Central memory CD4-positive, alpha-beta T cell (primary cell): ENCODE data around the gene ABHD10.
A peak's percentile ranks its signal among the peaks of the same experiment; 100 is the strongest.

ENCODE experiments used
- DNase-seq: peaks from one replicate; pipeline ENCODE4 v3.0.0; 2022

The ABHD10 gene

DNA sequence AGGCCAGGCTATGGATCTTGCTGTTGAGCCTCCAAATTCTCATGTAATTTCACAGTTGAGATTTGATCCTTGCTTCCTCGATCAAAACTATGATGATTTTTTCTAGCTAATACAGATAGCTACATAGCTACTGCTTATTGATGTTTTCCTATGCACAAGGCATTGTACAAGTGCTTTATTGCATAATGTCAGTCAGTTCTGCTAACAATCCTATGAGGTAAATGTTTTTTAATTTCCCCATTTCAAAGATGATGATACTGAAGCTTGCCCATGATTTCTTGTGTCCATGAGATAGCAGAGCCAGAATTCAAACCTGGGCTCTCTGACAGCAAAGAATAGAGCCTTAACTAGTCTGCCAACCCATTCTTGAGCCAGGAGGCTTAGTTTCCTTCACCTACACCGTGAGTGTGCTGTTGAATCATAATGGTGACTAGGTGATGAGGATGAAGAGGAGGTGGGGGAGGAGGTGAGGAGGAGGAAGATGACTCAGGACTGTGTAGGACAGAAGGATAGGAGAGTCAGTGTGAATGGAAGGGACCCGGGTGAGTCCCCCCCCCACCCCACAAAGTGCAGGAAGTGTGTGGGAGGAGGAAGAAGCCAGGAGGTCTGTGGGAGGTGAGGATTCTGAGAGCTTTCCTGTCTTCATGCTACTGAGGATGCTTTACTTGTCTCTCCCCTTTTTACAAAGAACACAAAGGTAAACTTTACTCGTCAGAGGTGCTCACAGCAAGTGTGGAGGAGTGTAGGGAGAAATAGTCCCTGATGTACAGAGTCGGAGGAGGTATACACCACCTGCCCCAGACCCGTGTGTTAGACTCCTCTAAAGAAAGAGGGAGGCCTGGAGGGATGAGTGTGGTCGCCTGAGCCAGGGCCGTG, 23.5 kb downstream of the ABHD10 start:
- peak; percentile 5 for DNase-seq

DNA sequence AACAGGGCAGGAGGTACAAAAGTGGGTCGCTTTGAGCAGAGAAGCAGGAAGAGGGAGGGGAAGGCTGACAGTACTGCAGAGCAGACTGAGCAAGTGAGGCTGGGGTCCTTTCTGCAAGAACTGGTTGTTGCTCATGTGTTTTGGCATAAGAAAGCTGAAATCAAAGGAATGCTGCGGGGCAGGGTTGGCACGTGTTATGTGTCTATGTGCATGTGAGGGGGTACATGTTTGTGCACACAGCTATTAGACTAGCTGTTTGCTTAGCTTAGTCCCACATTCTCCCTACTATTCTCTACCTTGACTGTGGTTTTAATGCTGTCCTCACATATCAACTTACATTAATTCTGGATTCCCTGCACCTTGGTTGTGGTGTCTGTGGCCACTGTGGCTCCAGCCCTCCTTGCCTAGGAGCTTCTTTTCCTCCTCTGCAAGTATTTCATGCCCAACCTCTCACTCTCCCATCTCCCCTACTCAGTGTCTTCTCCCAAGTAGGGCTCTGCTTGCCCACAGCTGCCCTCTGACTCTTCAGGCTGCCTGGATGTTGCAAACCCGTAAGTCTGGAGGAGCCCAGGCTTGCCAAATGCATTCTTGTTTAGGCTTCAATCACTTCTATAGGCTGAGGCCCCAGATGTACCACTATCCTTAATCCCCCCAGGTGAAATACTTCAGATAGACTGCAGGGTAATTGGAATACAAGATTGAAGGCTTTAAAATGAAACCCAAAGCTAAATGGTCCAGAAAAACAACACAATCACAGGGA, 24.7 kb downstream of the ABHD10 start:
- DNase-seq, result no peak

DNA sequence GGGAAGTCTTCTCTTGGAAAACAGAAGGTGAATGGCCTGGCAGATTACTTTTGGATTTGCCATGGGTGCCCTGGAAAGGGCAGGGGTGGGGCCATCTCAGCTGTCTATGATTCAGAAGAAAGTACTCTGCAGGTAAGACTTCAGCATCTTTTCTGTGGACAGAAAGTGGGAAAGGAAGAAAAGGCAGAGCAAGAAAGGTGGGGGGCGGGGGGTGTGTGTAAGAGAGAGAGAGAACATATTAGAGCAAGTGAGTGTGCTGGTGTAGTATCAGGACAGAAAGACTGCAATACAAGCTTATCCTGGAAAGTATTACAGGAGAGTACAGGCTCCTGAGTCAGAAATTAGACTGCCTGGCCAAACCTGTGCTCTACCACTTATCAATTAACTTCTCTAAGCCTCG, 25.4 kb downstream of the ABHD10 start:
- DNase-seq, result no peak

- DNase-seq, result no peak
Measured at GRCh38 chr3:112004669-112005068, 25.8 kb downstream of the ABHD10 start.

GRCh38 chr3:112005091-112005672, 26.4 kb downstream of the ABHD10 start:
- no peak for DNase-seq

GRCh38 chr3:112007633-112008032, 28.8 kb downstream of the ABHD10 start:
- no peak for DNase-seq

DNA sequence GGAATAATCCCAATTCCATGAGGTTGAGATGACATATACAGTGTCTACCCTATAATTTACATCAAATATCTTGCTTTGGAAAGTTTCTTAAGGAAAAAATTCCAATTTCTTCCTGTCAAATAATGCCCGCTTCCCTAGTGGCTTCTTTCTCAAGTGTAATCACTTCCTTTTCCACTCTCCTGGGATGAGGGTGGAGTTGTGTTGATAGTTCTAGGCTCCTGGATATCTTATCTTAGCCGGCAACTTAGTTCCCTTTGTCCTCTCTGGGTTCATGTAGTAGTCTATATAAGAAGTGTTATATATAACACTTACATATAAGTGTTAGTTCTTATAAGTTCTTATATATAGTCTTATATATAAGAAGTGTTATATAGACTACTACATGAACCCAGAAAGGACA, 30.8 kb downstream of the ABHD10 start:
- DNase-seq, result no peak

- no peak for DNase-seq
Measured at GRCh38 chr3:112010636-112011035, 31.8 kb downstream of the ABHD10 start.

GRCh38 chr3:112011376-112011940, 32.6 kb downstream of the ABHD10 start:
- no peak for DNase-seq

- no peak for DNase-seq
Measured at GRCh38 chr3:112012205-112012992, 33.6 kb downstream of the ABHD10 start.

DNA sequence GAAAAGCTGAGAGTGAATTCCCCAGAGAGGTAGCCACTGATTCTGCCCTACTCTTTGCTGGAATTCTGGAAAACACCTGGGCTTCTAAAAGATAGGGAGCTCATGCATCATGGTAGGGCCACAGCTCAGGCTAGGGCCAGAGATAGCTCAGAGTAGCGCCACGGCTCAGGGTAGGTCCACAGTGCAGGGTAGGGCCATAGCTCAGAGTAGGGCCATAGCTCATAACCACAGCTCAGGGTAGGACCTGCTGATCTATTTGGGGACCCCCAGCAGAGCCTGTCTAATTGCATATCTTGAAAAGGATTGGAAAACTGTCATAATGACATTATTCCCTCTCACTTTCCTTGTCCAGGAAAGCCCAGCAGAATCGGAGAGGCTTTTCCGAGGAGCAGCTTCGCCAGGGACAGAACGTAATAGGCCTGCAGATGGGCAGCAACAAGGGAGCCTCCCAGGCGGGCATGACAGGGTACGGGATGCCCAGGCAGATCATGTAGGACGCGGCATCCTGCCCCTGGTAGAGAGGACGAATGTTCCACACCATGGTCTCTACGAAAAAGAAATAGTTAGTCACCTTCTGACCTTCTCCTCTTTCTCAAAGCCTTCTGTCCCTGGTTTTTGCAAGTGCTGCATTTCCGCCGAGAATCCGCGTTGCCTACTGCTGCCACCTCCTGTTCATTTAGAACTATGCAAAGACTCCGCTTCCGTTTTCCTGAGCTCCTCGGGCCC, 34.4 kb downstream of the ABHD10 start:
- DNase-seq, result peak; percentile 45

GRCh38 chr3:112013784-112014143, 34.9 kb downstream of the ABHD10 start:
- DNase-seq, result no peak

DNA sequence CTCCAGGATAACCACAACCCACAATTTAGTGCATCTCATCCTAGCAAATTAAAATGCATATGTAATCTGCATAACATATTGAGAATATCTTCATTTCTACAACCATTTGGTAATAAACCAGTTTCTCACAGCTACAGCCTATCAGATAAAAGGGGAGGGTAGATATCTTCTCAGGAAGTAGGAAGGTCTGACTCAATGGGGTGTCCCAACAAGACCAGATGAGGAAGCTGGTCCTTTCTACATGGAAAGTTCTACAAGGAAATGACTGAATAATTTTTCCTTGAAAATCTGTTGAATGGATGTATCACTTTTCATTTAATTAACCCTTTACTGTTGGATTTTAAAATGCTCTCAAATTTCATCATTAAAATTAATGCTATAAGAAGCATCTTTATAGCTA, 38.3 kb downstream of the ABHD10 start:
- no peak for DNase-seq

- DNase-seq, result no peak
Measured at GRCh38 chr3:112018712-112019111, 39.9 kb downstream of the ABHD10 start.

DNA sequence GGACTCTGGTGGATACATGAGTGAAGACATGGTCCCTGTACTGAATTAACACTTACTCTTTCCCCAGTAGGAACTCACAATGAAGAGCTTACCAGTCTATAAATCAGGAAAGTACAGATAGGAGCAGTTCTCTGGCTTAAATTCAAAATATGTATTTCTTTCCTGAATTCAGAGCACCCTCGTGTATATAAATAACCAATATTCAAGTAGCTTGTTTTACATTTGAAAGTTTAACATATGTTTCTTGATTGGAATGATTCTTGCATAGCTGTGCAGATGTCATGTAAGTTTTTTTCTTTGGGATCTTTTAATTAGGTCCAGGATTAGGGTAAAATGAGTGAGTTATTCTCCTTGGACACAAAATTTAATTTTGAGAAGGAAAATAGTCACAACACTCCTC, 40.9 kb downstream of the ABHD10 start:
- DNase-seq, result no peak

DNA sequence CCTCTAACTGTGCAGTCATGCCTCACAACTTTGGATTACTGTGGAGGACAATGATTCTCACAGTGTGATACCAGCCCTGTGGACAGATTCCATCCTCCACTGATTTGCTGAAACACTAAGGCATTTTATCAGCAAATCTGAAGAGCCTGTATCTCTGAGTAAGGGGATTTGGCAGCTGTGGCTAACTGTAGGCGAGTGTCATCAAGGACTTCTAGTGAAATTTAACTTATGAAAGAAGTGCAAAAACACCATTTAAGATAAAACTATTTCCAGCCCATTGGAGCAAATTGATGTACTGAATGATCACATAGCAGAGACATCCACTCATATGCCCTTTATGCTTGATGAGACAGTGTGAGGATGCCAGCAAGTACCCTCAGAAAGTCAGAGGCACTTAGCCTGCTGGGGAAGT, 41.9 kb downstream of the ABHD10 start:
- DNase-seq, result no peak

DNA sequence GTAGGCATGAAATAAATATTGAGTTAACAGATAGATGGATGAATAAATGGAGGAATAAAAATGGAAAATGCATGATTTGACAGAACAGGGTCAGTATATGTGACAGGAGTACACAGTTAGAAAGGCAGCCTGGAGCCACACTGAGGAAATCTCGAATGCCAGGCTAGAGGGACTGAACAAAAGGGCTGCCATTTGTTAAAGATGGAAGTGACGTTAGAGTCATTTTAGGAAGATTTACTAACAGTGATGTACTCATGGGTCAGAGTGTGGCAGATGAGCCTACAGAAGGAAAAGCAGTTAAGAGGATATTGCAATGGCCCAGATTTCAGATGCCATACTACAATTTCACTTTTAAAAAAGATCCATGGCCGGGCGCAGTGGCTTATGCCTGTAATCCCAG, 48.3 kb downstream of the ABHD10 start:
- DNase-seq, result no peak

DNA sequence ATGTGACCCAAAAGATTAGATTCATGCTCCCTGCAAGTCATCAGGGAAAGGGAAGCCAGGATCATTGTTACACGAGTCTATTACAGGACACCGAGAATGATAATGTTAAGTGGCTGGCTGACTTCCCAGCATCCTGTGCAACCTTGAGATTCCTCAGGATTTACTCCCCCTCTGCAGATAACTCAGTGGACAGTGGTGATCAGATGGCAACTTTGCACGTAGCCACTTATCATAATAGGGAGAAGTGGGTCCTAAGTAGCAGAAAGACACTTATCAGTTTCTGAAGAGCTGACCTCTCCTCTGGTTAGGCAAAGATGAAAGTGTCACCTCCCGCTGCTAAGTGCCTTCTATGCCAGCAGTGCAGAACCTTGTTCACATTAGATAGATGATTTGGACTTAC, 49.0 kb downstream of the ABHD10 start:
- DNase-seq, result no peak

DNA sequence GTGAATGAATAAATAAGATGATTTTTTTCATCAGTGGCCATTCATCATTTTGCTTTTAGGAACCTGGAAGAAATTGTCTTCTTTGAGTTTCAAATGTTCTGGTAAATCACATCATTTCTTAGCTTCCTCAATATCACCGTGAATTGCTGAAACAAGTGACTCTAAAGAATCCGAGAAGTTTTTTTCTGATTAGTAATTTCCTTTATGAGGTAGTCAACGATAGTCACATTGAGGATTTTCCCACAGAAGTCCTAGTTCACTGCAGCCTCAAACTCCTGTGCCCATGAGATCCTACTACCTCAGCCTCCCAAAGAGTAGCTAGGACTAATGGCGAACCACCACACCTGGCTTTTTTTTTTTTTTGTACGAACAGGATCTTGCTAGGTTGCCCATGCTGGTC, 52.1 kb downstream of the ABHD10 start:
- DNase-seq, result no peak

GRCh38 chr3:112032098-112032731, 53.4 kb downstream of the ABHD10 start:
- DNase-seq, result no peak

GRCh38 chr3:112034436-112034835, 55.6 kb downstream of the ABHD10 start, which contains the start of gene TMPRSS7:
Gene TMPRSS7 (plus strand): TSS chr3:112034736. CDS start chr3:112034846, 110 bp downstream.
- DNase-seq, result no peak
